Liver (tissue), 9 donors: ENCODE data around the gene JAZF1. TPM values are rescaled to one million over a fixed set of nuclear protein-coding genes. Genes with fewer than 3 reads are reported as not detected.

Source experiments
- DNase-seq: peaks from one replicate; pipeline ENCODE4 v3.0.0-alpha.2; 2017; ENCODE audit warnings: low spot score
- H3K27ac ChIP-seq, 2 donors: one replicate each; pipeline ENCODE4 v1.7.0; 2013; ENCODE audit warnings: inconsistent platforms in 2 of 2, low read length in 2 of 2, control low read depth in 1 of 2, low read depth in 1 of 2, mild to moderate bottlenecking in 1 of 2
- H3K27me3 ChIP-seq, 4 donors: one replicate each; pipeline versions ENCODE4 v1.6.1 to v1.7.0; 2013; ENCODE audit warnings: low read length in 3 of 4, inconsistent platforms in 1 of 4, mild to moderate bottlenecking in 1 of 4, moderate library complexity in 1 of 4; ENCODE audit not compliant: control insufficient read depth in 4 of 4, insufficient read depth in 4 of 4
- H3K36me3 ChIP-seq, 4 donors: one replicate each; pipeline versions ENCODE4 v1.6.1 to v1.7.0; 2013; ENCODE audit warnings: low read length in 3 of 4, mild to moderate bottlenecking in 3 of 4, low read depth in 1 of 4, moderate library complexity in 1 of 4; ENCODE audit not compliant: control insufficient read depth in 4 of 4, insufficient read depth in 3 of 4
- H3K4me1 ChIP-seq, 4 donors: one replicate each; pipeline versions ENCODE4 v1.6.1 to v1.7.0; 2013; ENCODE audit warnings: low read length in 3 of 4, mild to moderate bottlenecking in 3 of 4, moderate library complexity in 1 of 4; ENCODE audit not compliant: control insufficient read depth in 4 of 4, insufficient read depth in 4 of 4
- H3K4me3 ChIP-seq, 3 donors: one replicate each; pipeline versions ENCODE4 v1.6.1 to v1.7.0; 2013; ENCODE audit warnings: low read length in 3 of 3, control low read depth in 1 of 3, low read depth in 1 of 3, mild to moderate bottlenecking in 1 of 3
- H3K9ac ChIP-seq, 2 donors: one replicate each; pipeline ENCODE4 v1.7.0; 2013; ENCODE audit warnings: low read length in 2 of 2, mild to moderate bottlenecking in 2 of 2, moderate library complexity in 2 of 2, control low read depth in 1 of 2, low read depth in 1 of 2
- H3K9me3 ChIP-seq, 4 donors: one replicate each; pipeline versions ENCODE4 v1.6.1 to v1.7.0; 2013; ENCODE audit warnings: low read length in 3 of 4; ENCODE audit not compliant: control insufficient read depth in 4 of 4
- CTCF ChIP-seq: fragments of 150-350 bp; IDR thresholded peaks from 2 replicates; pipeline ENCODE4 v1.5.1; 2017; ENCODE audit warnings: improper control_type of control experiment, low read depth, low read length; ENCODE audit not compliant: missing input control
- EGR1 ChIP-seq, 2 donors: IDR thresholded peaks; 2 replicates each; pipeline ENCODE4 v1.6.1; 2016 to 2018; ENCODE audit warnings: antibody characterized with exemption in 2 of 2, low read depth in 2 of 2
- FOXA1 ChIP-seq: IDR thresholded peaks from 2 replicates; pipeline ENCODE4 v1.6.1; 2016; ENCODE audit warnings: antibody characterized with exemption
- FOXA2 ChIP-seq: IDR thresholded peaks from 2 replicates; pipeline ENCODE4 v1.6.1; 2016; ENCODE audit warnings: antibody characterized with exemption
- HNF4A ChIP-seq, 2 donors: conservative IDR thresholded peaks; 2 replicates each; pipeline ENCODE4 v1.6.1; 2016; ENCODE audit warnings: antibody characterized with exemption in 2 of 2, mild to moderate bottlenecking in 2 of 2
- HNF4G ChIP-seq: IDR thresholded peaks from 2 replicates; pipeline ENCODE4 v1.6.1; 2016; ENCODE audit warnings: antibody characterized with exemption
- JUND ChIP-seq, 2 donors: IDR thresholded peaks; 2 replicates each; pipeline ENCODE4 v1.6.1; 2016; ENCODE audit warnings: antibody characterized with exemption in 2 of 2
- MAX ChIP-seq: IDR thresholded peaks from 2 replicates; pipeline ENCODE4 v1.6.1; 2016; ENCODE audit warnings: antibody characterized with exemption
- NR2F2 ChIP-seq: IDR thresholded peaks from 2 replicates; pipeline ENCODE4 v1.6.1; 2016; ENCODE audit warnings: antibody characterized with exemption
- RAD21 ChIP-seq, 2 donors: IDR thresholded peaks; 2 replicates each; pipeline ENCODE4 v1.6.1; 2016; ENCODE audit warnings: antibody characterized with exemption in 2 of 2, mild to moderate bottlenecking in 2 of 2
- REST ChIP-seq: IDR thresholded peaks from 2 replicates; pipeline ENCODE4 v1.6.1; 2016; ENCODE audit warnings: antibody characterized with exemption, mild to moderate bottlenecking
- RXRA ChIP-seq, 2 donors: IDR thresholded peaks; 2 replicates each; pipeline ENCODE4 v1.6.1; 2017 to 2018; ENCODE audit warnings: antibody characterized with exemption in 2 of 2, mild to moderate bottlenecking in 1 of 2
- SP1 ChIP-seq: IDR thresholded peaks from 2 replicates; pipeline ENCODE4 v1.6.1; 2018; ENCODE audit warnings: antibody characterized with exemption, mild to moderate bottlenecking
- TAF1 ChIP-seq: conservative IDR thresholded peaks from 2 replicates; pipeline ENCODE4 v1.6.1; 2016; ENCODE audit warnings: antibody characterized with exemption, mild to moderate bottlenecking
- ZBTB33 ChIP-seq: IDR thresholded peaks from 2 replicates; pipeline ENCODE4 v1.6.1; 2016; ENCODE audit warnings: antibody characterized with exemption
- WGBS: extraction: QIAGEN DNeasy Blood & Tissue Kit; methylation state at CpG from one replicate; pipeline ENCODE4 v1.1.7; 2013; 5-methylcytosine and 5-hydroxymethylcytosine counted together
- polyA plus RNA-seq, 2 donors: library from polyadenylated mRNA; stranded (reverse) in 1 of 2; unstranded in 1 of 2; fragments of 200-250 nt in 1 of 2; fragments of >200 nt in 1 of 2; fragmentation: Nextera tagmentation in 1 of 2; extraction: Ambion mirVana in 1 of 2; gene quantifications; one replicate each; pipeline versions ENCODE4 v1.2.1 to v1.2.3, GENCODE V29; 2013 to 2015
- total RNA-seq, 2 donors: library from RNA; depleted of rRNA; stranded (reverse); fragments of >200 nt; gene quantifications; one replicate each; pipeline ENCODE4 v1.2.3, GENCODE V29; 2014
- donor health status: healthy.
- donor health status: healthy.
- donor health status: healthy.
- donor health status: healthy.
- donor health status: healthy.

The JAZF1 gene
- total and polyA plus RNA-seq, 4 donors = 2.7 to 17.8 (median 4.0) TPM

GRCh38 chr7:28140979-28141378 lies 39.6 kb downstream of the JAZF1 start:
- no peak for DNase-seq
- no peak for TF ChIP-seq EGR1 (IDR thresholded peaks at IDR 0.05; ENCODE audit: low read depth in 2 of 2)
- no peak for TF ChIP-seq JUND (IDR thresholded peaks at IDR 0.05)
- TF ChIP-seq ZBTB33 = no peak
- no peak for TF ChIP-seq RAD21 (IDR thresholded peaks at IDR 0.05)
- 29% methylated on average over 1 of the region's 1 CpG for WGBS
- Histone ChIP-seq H3K4me1 (peaks cover 3 to 16% (median 9%) of the 10 kb centered on the region in 4 donors), H3K4me3 (no peak overlapping the region), H3K9me3 (no peaks in the 10 kb centered on the region), H3K36me3 (no peaks in the 10 kb centered on the region), H3K27ac (no peak overlapping the region), H3K9ac (no peak overlapping the region), H3K27me3 (no peaks in the 10 kb centered on the region)

GRCh38 chr7:28138837-28139236 lies 41.8 kb downstream of the JAZF1 start:
- WGBS = 99% methylated on average over 2 of the region's 2 CpGs
- TF ChIP-seq HNF4G = no peak
- TF ChIP-seq EGR1 (IDR thresholded peaks at IDR 0.05; ENCODE audit: low read depth in 2 of 2) = no peak
- TF ChIP-seq CTCF = no peak
- TF ChIP-seq FOXA2 = no peak
- TF ChIP-seq ZBTB33 = no peak
- no peak for TF ChIP-seq REST
- TF ChIP-seq RXRA (IDR thresholded peaks at IDR 0.05) = no peak
- TF ChIP-seq TAF1 = no peak
- no peak for TF ChIP-seq NR2F2
- no peak for TF ChIP-seq SP1
- TF ChIP-seq JUND (IDR thresholded peaks at IDR 0.05) = no peak
- TF ChIP-seq HNF4A (conservative IDR thresholded peaks at IDR 0.05) = no peak
- TF ChIP-seq MAX = no peak
- TF ChIP-seq FOXA1 = no peak
- H3K9ac ChIP-seq = no peak overlapping the region

More at GRCh38 chr7:28138837-28139236, 41.8 kb downstream of the JAZF1 start:
- H3K4me1 ChIP-seq = peaks cover 0 to 7% (median under 1%) of the 10 kb centered on the region in 4 donors
- no peak overlapping the region for H3K27ac ChIP-seq
- H3K9me3 ChIP-seq = no peaks in the 10 kb centered on the region
- no peaks in the 10 kb centered on the region for H3K36me3 ChIP-seq
- no peak overlapping the region for H3K4me3 ChIP-seq
- no peak for DNase-seq
- no peaks in the 10 kb centered on the region for H3K27me3 ChIP-seq
